Dedifferentiated amniotic fluid mesenchymal stem cell (primary cell): ENCODE measurements around the gene TUG1.

ENCODE experiments used
- DNase-seq: peaks from one replicate; pipeline ENCODE4 v3.0.0-alpha.2; 2016; ENCODE audit errors: extremely low spot score

Gene TUG1

DNA sequence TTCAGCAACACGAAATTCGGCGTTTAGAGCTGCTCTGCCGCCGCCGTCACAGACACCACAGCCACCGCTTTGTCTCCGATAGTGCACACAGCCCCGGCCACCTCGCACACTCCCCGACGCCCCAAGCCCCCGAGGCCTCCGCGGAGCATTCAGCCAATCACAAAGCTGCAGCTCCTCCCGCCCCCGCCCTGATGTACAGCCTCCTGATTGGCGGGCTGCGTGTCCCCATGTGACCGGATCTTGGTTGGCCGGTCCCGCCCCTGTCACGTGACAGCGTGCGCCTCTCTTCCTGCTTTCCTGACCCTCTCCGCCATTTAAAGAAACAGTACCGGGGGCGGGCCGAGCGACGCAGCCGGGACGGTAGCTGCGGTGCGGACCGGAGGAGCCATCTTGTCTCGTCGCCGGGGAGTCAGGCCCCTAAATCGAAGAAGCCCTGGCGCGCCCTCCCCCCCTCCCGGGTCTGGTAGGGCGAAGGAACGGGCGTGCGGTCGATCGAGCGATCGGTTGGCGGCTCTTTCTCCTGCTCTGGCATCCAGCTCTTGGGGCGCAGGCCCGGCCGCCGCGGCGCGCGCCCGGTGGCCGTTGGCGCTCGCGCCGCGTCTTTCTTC is at the start of gene TUG1:
TUG1 (plus strand) TSS at position 342 of the 608 bp plus-strand sequence.
- DNase-seq: peak; percentile 99

DNA sequence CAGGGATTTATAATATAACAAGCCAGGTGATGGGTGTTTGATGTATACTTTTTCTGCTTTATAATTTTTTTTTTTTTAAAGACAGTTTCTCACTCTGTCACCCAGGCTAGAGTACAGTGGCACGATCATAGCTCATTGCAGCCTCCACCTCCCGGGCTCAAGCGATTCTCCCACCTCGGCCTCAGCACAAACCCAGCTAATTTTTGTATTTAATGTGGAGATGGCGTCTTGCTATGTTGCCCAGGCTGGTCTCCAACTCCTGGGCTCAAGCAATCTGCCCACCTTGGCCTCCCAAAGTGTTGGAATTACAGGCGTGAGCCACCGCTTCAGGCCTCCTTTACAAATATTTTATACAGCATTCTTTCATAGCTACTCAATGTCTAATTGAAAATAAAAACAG is 49.1 kb upstream of the TUG1 start:
- DNase-seq: no peak

DNA sequence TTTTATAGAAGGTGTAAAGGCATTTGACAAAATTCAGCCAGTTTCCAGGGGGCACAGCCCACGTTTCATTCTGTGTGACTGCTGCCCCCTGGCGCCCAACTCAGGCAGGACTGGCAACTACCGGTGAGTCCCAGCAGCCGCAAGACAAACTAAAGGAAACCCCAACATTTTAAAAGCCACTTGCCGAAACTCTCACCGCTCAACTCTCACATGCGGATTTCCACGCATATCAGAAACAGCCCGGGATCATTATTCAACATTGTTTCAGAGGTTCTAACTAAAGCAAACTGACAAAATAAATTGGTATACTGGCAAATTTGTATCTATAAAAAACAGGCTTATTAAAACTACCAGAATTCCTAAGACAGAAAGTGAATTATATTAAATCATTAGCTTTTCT is 48.7 kb upstream of the TUG1 start:
- DNase-seq: peak; percentile 56

DNA sequence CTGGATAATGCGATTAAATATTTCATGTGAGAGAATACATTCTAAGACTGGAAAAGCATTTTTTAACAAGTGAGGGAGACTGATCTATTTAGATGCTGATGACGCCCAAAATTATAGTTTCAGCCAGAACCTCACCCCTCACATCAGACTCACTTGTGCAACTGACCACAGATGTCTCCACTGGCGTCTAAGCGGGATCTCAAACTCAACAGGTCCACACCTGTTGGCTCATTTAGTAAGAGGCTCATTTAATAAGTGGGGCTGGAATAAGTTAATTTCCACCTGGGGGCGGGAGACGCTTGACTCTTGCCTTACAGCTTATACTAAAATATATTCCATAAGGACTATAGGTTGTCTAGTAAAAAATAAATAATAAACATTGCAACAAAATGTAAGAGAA is 48.0 kb upstream of the TUG1 start:
- no peak for DNase-seq

DNA sequence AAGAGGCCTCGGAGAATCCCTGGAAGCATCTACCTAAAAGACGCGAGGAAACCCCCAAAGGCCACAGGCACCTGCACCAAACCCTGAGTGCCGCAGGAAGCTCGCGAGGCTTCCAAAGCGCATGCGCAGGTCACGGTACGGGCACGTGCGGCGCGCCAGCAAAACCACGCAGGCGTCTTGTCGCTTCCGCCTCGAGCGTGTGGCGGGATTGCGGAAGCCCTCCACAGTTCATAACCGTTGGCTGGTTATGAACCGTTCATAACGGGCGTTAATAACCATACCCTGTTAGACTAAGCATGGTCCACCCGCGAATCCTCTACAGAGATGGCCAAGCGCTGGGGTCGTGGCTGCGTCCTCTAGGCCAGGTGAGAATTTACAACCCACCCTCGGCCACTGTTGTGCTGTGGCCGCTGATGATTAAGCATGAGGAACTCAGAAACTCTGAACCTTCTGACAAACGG is 46.9 kb upstream of the TUG1 start:
- no peak for DNase-seq

DNA sequence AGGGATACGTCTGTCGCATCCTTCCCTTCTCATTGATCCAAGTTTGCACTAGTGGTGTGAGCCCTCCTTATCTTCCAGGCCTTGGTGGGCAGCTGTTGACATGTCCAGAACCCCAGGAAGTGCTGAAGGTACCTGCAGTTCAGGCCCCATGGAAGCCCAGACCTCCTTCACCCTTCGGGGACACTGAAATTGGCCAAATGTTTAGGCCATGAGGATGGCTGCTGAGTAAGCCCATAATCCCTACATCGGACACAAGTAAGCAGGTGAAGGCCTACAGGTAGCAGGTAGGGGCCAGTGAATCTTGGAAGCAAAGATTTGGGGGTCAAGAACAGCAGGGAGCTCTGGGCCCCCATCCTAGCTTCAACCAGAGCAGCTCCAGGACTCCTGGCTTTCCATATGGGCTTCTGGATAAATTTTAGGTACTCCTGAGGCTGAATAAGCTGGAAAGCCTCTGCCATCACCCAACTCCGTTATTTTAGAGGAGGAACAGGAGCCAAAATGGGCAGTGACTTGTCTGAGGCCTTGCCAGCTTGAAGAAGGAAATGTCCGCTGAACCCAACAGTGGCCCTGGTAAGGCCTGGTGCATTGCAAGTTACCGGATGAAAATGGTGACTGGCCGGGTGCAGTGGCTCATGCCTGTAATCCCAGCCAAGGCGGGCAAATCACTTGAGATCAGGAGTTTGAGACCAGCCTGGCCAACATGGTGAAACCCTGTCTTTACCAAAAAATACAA is 45.7 kb upstream of the TUG1 start:
- no peak for DNase-seq

DNA sequence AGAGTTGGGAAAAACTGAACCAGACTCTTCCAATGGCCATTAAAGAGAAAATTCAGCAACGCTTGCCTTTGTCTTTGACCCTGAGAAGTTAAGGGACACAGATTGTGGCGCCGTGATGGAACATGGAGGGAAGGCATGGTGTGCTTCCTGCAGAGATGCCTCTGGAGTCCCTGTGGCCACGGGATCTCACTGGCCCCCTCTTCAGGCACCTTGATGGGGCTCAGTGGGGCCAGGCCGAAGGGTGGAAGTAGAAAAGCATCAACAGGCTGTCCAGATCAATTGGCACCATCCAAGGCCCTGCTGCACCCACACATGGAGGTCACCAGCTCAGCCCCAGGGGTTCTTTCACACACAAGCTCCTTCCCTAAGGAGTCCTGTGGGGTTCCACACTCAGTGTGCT is 43.4 kb upstream of the TUG1 start:
- DNase-seq: no peak

DNA sequence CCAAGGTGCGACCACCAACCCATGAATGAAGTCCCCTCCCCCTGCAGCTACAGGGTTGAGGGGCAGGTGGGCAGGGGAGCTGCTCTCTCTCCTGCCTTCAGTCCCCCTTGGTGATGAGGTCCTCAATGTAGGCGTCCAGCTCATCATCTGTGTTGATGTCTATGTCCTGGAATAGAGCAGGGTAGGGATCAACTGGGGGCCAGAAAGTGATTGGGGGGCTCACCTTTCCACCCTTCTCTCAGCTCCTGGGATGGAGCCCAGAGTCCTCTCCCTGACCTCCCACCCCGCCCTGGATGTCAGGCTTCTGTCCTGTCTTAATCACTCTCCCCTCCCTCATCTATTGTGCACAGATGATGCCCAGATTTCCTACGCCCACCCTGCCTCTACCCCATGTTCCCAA is 42.4 kb upstream of the TUG1 start:
- DNase-seq: no peak

DNA sequence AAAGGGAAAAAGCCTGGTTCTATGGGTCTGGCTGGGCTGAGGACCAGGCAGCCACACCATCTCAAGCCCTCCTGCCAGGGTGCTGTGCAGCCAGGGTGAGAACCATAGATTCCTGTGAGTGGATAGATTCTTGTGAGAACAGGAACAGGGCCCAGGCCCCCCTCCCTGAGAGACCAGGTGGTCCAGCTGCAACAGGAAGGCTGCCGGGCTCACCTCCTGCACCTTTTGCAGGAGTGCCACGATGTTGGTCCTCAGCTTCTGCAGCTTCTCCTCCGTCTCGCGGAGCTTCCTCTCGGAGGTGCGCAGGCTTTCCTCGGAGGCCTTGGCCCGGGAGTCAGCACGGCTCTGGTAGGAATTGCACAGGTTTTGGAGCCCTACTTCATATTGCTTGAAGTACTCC is 41.3 kb upstream of the TUG1 start:
- no peak for DNase-seq

DNA sequence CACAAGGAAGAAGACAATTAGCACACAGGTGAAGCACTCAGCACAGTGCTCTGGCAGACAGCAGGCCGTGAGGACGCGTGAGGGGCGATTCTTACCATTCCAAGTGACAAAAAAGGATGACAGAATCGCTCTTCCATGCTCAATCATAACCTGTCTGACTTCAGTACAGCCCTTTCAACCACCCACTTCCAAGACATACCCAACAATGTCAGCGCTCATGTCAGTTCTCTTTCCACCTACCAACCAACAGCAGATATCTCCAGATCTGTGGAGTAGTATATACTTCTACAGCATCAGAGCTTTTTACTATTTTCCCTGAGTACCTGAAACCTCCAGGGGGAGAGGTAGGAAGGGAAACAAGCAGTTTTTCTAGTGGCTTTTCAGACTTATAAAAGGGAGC is 40.7 kb upstream of the TUG1 start:
- DNase-seq: no peak

DNA sequence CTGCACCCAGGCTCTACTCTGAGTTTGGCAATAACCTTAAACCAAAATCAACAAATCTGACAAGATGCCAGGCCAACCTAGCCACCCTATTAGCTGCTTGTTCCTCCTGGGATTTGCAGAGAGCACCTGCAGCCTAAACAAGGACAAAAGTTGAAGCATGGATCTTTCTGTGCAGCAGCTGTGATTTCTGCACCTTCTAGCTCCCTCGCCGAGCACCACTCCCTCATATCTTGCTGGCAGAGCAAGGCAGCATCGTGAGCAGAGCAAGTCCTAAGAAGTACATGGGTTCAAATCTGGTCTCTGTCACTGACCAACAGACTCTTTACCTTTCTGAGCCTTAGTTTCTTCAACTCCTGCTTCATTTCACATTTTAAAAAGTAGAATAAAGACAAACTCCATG is 38.8 kb upstream of the TUG1 start:
- no peak for DNase-seq

DNA sequence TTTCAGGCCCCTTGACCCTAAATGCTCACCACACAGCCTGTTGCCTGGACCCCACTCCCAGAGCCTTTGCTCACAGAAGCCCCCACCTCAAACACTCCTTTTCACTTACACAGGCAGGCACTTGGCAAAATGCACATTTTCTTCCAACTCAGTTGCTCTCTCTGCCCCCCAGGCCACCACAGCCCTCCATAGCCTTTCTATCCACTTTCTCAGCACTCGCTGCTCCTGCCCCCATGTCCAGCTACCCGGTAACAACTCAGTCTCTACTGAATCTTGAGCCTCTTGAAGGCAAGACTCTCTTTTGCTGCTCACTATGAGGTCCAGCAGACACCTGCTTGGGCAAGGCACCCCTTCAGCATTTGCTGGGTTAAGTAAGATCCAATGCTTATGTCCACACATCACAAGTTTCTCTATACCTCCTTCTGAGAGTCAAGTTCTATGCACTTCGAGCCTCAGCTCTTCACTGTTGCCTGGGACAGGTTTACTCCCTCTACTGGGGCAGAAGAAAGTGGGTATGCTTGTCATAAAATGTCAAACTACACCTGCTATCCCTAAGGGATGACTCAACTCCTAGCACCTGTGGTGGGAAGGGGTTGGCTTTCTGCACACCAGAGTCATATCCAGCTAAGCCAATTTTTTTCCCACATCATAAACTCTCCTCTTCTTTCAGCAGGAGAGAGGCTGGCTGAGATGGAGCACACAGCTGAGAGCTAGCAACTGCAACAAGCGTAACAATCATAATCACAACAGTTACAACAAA is 37.3 kb upstream of the TUG1 start:
- no peak for DNase-seq

DNA sequence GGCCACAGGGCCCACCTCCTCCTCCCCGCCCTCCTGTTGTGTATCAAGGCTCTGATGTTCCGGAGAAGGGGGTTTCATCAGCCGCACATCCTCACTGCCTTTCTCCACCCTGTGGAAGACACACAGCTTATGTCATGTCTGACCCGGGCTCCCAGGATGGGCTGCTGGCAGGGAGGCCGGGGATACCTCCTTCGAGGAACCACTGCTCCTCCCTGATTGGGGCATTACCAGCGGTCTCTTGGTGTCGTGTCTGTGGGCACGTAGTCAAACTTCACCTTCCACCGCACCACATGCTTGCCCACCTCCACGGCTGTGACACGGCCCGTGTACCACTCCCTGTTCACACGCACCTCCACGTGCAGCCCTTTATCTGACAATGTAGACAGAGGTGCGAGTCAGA is 36.4 kb upstream of the TUG1 start:
- no peak for DNase-seq

DNA sequence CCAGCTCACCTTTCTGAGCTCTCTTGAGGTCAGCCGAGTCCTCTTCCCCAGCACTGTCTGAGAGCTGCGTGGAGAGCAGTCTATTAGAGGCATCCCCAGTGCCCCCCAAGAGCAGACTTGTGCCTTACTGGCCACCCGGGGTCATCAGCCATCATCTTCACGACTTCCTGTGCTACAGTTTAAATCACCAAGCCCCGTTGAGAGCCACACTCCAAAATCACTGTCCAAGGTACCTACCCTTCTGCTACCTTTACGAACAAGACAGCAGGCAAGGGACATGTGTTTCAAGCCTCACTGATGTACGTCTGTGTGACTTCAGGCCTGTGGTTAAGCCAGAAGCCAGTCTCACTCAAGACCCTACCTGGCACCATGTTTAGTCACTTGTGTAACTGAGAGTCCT is 35.6 kb upstream of the TUG1 start:
- no peak for DNase-seq

DNA sequence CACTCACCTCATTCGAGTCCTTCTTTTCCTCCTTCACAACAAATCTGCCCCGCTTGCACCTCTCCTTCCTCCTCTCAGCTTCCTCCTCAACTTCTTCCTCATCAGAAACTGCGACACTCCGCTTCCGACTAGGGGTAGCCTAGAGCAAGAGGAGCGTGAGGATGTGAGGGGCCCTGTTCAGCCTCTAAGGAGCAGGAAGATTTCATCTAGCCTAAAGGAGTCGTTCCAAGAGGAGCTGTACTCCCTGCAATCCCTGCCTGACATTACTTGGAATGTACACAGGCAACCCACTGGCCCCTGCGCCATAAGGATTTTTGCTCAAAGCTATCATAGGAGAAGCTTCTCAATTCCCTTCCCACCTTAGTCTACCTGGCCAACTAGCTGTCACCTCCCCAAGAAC is 35.0 kb upstream of the TUG1 start:
- no peak for DNase-seq

DNA sequence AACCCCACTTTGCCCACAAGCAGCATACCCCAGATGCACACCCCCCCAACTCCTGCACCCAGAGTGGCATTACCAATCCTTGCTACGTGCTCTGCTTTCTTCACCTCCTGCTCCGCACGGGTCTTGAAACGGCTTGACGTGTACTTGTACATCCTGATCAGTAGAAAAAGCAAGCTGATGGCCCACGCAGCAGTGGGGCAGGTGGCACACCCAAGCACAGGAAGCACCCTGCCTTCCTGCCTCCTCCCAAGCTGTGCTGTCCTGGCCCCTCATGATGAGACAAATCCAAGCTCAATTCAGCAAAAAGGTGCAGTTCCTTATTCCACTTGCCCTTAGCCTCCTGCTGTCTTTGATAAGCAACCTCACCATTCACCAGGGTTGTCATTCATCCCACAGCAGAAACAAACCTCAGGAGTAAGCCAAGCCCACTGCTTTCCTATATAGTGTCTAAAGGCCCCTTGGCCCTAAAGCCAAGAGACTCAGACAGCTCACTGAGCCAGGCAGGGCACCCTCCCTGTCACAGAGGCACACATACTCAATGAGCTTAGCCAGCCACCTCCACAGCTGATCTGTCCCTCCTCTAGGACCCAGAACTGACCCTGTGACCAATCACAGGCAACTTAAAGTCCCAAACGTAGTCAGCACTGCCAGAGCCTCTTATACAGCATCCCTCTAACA is 28.2 kb upstream of the TUG1 start:
- no peak for DNase-seq

DNA sequence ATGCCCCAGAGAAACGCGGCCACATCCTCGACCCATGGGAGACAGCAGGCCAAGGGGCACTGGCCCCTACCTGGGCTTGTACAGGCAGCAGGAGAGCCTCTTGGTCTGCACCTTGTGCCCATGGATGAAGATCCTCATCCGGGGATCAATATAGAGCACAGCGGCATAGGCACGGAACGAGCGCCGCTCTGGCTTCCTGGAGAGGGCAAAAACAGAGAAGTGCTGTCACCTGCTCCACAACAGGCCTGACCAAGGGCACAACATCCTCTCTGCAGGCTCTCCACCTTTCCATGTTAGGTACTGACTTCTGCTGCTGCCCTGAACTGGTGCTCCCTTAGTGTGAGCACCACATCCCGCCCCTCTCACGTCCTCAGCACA is 27.7 kb upstream of the TUG1 start:
- DNase-seq: no peak

DNA sequence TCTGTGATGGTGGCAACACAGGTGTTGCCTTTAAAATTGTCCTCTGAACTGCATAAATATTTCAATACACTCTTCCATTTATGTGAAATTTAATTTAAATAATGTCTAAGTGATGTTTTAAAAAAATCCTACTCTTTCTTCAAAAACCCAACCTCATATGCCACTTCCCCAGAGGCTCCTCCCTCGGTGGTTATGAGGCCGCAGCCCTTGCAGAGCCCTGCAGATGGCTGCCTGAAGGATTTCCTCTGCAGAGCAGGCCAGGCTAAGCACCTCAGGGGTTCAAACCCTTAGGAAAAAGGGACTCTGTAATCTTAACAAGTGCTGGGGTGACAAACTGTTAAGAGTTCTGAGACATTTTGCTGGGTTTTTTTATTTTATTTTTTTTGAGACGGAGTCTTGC is 25.7 kb upstream of the TUG1 start:
- no peak for DNase-seq

DNA sequence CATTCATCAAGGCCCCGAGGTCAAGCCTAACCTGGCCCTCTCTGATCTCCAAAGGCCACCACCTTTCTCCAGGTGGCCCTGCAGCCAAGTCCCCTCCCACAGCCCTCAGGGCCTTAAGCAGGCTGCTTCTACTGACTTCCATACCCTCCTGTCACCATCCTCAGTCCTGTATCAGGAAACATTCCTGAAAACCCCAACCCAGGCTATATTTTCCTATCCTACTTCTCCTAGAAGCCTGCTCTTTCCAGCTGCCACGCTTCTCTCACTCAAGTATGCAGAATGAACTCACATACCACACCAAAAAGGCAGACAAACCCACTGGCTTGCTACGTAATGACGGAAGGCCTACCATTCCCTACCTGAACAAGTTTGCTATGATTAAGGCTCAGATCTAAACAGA is 24.1 kb upstream of the TUG1 start:
- no peak for DNase-seq

DNA sequence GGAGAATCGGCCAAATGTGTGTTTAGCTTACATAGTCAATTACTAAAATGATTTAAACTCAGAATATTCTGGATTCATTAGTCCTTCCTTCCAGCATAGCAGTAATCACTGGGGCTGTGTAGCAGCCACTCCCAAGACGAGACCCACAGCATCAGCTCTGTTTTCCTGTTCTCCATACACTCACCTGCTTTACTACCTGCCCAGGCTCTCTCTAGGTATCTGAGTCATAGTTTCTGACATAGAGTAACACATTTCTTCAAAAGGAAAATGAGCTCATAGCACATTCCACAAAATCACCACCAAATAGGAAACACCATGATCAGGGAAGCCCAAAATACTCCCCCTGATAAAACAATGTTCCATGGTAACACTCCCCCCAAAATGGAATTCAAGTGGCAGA is 23.4 kb upstream of the TUG1 start:
- DNase-seq: no peak

DNA sequence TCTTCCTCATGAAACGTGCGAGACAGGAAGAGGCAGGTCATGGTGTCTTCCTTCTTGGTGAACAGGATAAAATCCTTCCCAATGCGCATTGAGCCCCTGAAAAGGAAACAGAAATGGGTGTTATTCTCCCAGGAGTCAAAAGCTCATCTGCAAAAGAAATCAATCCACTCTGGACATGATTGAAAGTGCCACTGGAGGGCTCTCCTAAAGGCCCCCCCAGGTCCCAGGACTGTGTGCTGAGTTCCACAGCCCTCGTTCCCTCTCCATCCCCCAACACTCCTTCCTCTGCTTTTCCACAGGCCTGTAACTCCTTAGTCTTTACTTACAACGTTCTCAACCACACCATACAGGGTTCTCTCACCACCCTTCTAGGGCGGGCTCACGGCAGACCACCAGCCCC is 22.7 kb upstream of the TUG1 start:
- no peak for DNase-seq

DNA sequence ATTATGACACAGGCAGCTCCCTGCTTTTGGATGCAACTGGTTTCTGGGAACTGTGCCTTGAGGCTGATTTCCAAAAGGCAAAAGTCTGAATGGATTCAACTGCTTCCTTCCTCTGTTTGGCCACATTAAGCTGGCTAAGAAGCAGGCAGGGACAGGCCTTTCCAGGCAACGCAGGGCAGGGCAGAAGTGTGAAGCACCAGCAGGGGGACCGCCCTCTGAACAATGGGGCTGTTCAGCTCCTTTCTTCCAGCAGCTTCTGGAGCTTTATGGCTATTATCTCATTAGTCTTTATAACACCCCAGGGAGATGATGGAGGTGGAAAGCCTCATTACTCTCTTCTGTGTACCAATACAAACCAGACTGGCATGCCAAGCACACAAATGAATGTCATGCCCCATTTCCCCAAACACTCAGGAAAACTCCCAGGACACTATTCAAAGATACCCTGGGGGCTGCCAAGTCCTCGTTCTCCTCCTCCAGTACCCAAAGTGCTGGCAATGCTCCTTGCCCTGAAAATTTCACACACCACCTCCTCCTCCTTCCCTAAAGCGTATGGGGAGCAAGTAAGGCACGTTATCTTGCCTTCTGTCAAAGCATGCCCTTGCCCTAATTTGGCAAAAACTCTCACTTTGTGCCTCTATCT is 21.8 kb upstream of the TUG1 start:
- no peak for DNase-seq
